ENCODE data around the gene NDUFA5. TPM values are rescaled to one million over a fixed set of nuclear protein-coding genes. Genes with fewer than 3 reads are reported as not detected.

NDUFA5 gene
- total RNA-seq: 19.8 and 24.6 TPM in 2 replicates

GRCh38 chr7:123557398-123558288 lies at the start of gene NDUFA5:
TSS of gene NDUFA5 (minus strand) at chr7:123557818. CDS start at chr7:123557795, 23 bp downstream.

GRCh38 chr7:123601530-123601929 lies 43.9 kb upstream of the NDUFA5 start, which contains the start of gene ASB15:
TSS of gene ASB15 (plus strand) at chr7:123601821. CDS start at chr7:123614503, 12,682 bp downstream.

GRCh38 chr7:123534383-123535260 lies 23.0 kb downstream of the NDUFA5 start, which contains the start of gene IQUB:
TSS of gene IQUB (minus strand) at chr7:123534595. CDS start at chr7:123512340, 22,255 bp downstream.

Other genes starting within 250 kb of the NDUFA5 start
- 0.20 and 0.37 TPM in 2 replicates for gene IQUB, start 23.2 kb downstream of the NDUFA5 start, total RNA-seq
- not detected in 2 replicates for gene ASB15, start 44.0 kb upstream of the NDUFA5 start, total RNA-seq
- not detected in 2 replicates for gene LMOD2, start 98.0 kb upstream of the NDUFA5 start, total RNA-seq
- 16.2 and 16.8 TPM in 2 replicates for gene WASL, start 191.2 kb upstream of the NDUFA5 start, total RNA-seq

Data from subcutaneous preadipocyte (primary cell).